Fibroblast of villous mesenchyme (primary cell): ENCODE measurements around the gene PIP5K1B. TPM values are rescaled to one million over a fixed set of nuclear protein-coding genes. Genes with fewer than 3 reads are reported as not detected.

ENCODE experiments used
- DNase-seq: peaks from one replicate; pipeline ENCODE4 v3.0.0-alpha.2; 2010; ENCODE audit warnings: low read depth
- H3K4me3 ChIP-seq: 2 replicates; pipeline ENCODE4 v1.5.1; 2011; ENCODE audit warnings: low read depth, mild to moderate bottlenecking, low read length
- CTCF ChIP-seq: IDR thresholded peaks from 2 replicates; pipeline ENCODE4 v1.5.1; 2012; ENCODE audit warnings: low read depth, mild to moderate bottlenecking, low read length; ENCODE audit not compliant: insufficient read depth
- total RNA-seq: library from RNA; depleted of rRNA; stranded (reverse); fragments of >200 nt; gene quantifications from 2 replicates; pipeline ENCODE4 v1.2.3, GENCODE V29; 2012

PIP5K1B gene
- total RNA-seq, 1 donor = under 0.01 TPM

GRCh38 chr9:68997666-68998065 is 292.6 kb downstream of the PIP5K1B start:
- H3K4me3 ChIP-seq = no peak overlapping the region
- no peak for DNase-seq
- TF ChIP-seq CTCF = no peak

DNA sequence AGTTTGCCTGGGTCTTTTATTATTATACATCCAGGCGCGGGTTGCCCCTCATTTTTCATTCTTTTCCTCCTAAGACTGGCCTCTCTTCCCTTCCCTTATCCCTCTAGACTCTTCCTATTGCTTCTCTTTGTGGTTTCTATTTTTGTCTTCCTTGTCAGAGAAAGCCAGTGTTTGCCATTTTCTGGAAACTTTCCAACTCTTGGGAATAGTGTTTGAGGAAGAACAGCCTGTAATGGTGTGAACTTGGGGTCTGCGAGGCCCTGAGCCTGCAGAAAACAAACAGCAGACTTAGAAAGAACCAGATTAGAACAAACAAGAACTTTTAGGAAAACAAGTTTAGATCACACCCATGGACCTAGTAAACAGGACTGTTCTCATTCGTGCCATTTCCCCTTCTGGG is 293.3 kb downstream of the PIP5K1B start:
- no peak for DNase-seq
- no peak overlapping the region for H3K4me3 ChIP-seq
- TF ChIP-seq CTCF = no peak

DNA sequence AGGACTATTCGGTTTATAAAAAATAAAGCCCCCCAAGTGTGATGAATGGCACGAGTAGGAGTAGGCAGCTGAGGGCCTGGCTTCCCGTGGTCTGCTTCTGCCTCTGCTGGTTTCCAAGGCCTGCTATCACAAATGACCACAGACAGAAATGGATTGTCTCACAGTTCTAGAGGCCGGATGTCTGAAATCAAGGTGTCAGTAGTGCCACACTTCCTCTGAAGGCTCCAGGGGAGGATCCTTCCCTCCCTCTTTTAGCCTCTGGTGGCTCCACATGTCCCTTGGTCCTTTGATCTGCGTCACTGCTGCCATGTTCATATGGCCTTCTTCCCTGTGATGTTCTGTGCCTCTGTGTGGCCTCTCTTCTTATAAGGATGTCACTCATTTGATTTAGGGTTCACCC is 293.8 kb downstream of the PIP5K1B start:
- TF ChIP-seq CTCF = no peak
- DNase-seq = no peak
- no peak overlapping the region for H3K4me3 ChIP-seq

DNA sequence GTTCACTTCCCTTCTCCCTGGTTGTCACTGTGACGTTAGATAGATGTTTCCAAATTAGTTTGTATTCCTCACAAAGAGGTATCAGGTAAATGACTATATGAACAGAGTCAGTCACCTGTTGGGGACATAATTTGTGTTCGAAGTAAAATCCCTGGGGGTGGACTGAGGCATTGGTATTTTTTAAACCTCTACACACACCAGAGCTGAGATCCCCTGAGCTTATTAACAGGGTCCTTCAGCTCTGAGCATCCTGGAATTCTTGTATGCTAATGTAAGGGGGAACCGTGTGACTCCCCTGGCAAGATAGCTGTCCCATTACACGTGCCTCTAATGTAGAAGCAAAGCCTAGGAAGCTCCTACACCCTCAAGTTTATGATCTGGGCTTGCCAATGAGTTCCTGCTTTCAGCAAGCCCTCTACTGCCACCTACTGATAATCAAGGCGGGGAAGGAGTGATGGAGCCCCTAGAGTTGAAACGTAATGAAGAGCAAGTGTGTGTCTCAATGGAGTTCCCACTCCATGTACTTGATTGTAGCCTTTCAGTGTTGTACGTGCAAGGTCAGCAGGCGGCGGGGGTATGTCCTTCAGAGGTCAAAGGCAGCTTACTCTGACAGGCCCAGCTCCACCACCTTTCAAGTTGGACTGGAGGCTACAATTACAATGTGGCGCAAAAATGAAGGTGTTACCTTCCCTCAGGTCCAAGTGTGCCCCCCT is 294.5 kb downstream of the PIP5K1B start:
- peak; percentile 91 for TF ChIP-seq CTCF
- H3K4me3 ChIP-seq = no peak overlapping the region
- DNase-seq = peak; percentile 75

GRCh38 chr9:69001921-69002320 is 296.9 kb downstream of the PIP5K1B start:
- TF ChIP-seq CTCF = no peak
- no peak overlapping the region for H3K4me3 ChIP-seq
- no peak for DNase-seq

GRCh38 chr9:69003051-69003450 is 298.0 kb downstream of the PIP5K1B start:
- no peak for TF ChIP-seq CTCF
- no peak for DNase-seq
- no peak overlapping the region for H3K4me3 ChIP-seq

- H3K4me3 ChIP-seq = no peak overlapping the region
- TF ChIP-seq CTCF = no peak
- no peak for DNase-seq
These were observed 299.8 kb downstream of the PIP5K1B start for GRCh38 chr9:69004836-69005235.
